ENCODE results near the gene ALX3.

The ALX3 gene

GRCh38 chr1:110070671-110071242 is at the start of gene ALX3:
TSS of gene ALX3 (minus strand) at chr1:110070672. CDS start at chr1:110070612, 60 bp downstream.
- DNase-seq (ENCODE audit: low spot score): no peak

GRCh38 chr1:110119843-110120242 is 49.4 kb upstream of the ALX3 start:
- no peak for DNase-seq (ENCODE audit: low spot score)

GRCh38 chr1:110118636-110119396 is 48.3 kb upstream of the ALX3 start:
- DNase-seq (ENCODE audit: low spot score): no peak

- no peak for DNase-seq (ENCODE audit: low spot score)
Observed at GRCh38 chr1:110114784-110115183, 44.3 kb upstream of the ALX3 start.

GRCh38 chr1:110114173-110114572 is 43.7 kb upstream of the ALX3 start:
- no peak for DNase-seq (ENCODE audit: low spot score)

- no peak for DNase-seq (ENCODE audit: low spot score)
Observed at GRCh38 chr1:110113551-110113950, 43.1 kb upstream of the ALX3 start.

GRCh38 chr1:110112656-110113055 is 42.2 kb upstream of the ALX3 start:
- no peak for DNase-seq (ENCODE audit: low spot score)

GRCh38 chr1:110112143-110112542 is 41.7 kb upstream of the ALX3 start, which contains the start of gene UBL4B:
TSS of gene UBL4B (plus strand) at chr1:110112443. CDS start at chr1:110112535, 92 bp downstream.
- DNase-seq (ENCODE audit: low spot score): no peak

GRCh38 chr1:110111081-110111480 is 40.6 kb upstream of the ALX3 start:
- DNase-seq (ENCODE audit: low spot score): no peak

GRCh38 chr1:110107867-110108469 is 37.5 kb upstream of the ALX3 start:
- no peak for DNase-seq (ENCODE audit: low spot score)

GRCh38 chr1:110106013-110106941 is 35.8 kb upstream of the ALX3 start:
- peak; percentile 50 for DNase-seq (ENCODE audit: low spot score)

GRCh38 chr1:110102081-110102480 is 31.6 kb upstream of the ALX3 start:
- DNase-seq (ENCODE audit: low spot score): no peak

- DNase-seq (ENCODE audit: low spot score): no peak
Observed at GRCh38 chr1:110100335-110100734, 29.9 kb upstream of the ALX3 start.

GRCh38 chr1:110098222-110099026 is 28.0 kb upstream of the ALX3 start:
- DNase-seq (ENCODE audit: low spot score): no peak

- no peak for DNase-seq (ENCODE audit: low spot score)
Observed at GRCh38 chr1:110097507-110098221, 27.2 kb upstream of the ALX3 start.

- DNase-seq (ENCODE audit: low spot score): no peak
Observed at GRCh38 chr1:110094931-110095654, 24.6 kb upstream of the ALX3 start.

GRCh38 chr1:110092991-110093390 is 22.5 kb upstream of the ALX3 start:
- no peak for DNase-seq (ENCODE audit: low spot score)

GRCh38 chr1:110091791-110092190 is 21.3 kb upstream of the ALX3 start:
- no peak for DNase-seq (ENCODE audit: low spot score)

- DNase-seq (ENCODE audit: low spot score): no peak
Observed at GRCh38 chr1:110091381-110091780, 20.9 kb upstream of the ALX3 start.
